GM19372 (cell line): ENCODE results near the gene PPP6R1.

ENCODE experiments used
- ATAC-seq: cut with Tn5 transposase; IDR thresholded peaks from one replicate; pipeline ENCODE4 v1.9.1; 2021; ENCODE audit warnings: mild to moderate bottlenecking, low read depth, moderate library complexity; ENCODE audit not compliant: unreplicated experiment

The PPP6R1 gene

DNA sequence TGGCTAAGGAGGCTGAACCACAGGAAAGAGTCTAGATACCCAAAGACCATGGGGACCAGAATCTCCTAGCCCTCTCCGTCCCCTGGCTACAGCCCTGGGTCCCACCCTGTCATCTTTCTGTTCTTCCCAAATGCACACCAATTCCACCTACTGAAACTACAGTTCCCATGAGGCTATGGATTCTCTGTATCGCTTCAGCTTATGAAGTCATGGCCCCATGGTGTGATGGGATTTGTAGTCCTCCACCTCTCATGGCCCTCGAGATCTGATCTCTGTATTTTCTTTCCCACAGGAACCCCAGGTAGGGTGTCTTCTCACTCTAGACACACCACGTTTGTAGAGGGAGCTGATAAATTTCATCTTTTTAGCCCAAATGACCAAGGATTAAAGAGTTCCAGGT, 61.3 kb downstream of the PPP6R1 start:
- no peak for ATAC-seq

DNA sequence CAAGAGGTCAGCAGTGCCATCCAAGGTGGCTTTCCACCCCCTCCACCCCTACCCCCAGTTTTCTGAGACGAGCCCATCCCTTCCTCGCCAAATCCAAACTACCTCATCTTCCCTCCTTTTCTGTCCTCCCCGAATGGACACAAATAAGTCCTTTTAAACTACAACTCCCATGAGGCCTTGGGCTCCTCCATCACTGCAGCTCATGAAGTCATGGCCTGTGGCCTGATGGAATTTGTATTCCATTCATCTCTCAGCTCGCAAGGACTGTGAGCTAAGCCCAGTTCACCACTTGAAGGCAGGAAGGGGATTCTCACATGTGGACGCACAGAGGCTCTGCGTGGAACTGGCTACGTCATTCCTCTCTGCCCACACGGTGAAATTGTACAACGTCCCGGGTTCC, 62.0 kb downstream of the PPP6R1 start:
- ATAC-seq = no peak

DNA sequence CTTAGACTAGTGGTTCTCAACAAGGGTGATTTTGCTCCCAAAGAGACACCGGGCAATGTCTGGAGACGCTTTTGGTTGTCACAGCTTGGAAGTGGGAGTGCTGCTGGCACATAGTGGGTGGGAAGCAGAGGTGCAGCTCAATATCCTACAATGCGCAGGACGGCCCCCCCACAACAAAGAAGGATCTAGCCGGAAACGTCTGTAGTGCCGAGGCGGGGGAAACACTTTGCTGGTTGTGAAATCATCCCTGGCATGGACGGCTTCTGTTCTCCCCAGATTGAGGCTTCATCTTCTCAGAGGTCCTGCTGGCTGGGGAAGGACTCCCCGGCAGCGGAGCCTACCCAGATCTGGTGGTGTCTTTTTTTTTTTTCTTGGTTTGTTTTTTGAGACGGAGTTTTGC, 65.3 kb downstream of the PPP6R1 start:
- no peak for ATAC-seq

DNA sequence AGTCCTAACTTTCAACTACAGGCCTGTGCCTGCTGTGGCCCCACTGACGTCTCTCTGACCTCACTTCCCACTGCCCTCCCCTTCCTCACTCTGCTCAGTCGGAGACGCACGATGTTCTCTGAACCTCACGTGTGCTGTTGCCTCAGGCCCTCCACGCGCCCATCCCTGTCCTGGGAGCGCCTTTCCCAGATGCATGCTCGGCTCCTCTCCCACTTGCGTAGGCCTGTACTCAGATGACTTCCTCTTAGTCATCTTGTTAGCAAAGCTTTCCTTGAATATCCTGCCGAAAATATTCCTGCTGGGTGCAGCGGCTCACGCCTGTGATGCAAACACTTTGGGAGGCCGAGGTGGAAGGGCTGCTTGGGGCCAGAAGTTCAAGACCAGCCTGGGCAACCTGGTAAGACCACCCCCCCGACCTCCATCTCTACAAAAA, 69.4 kb downstream of the PPP6R1 start:
- no peak for ATAC-seq

DNA sequence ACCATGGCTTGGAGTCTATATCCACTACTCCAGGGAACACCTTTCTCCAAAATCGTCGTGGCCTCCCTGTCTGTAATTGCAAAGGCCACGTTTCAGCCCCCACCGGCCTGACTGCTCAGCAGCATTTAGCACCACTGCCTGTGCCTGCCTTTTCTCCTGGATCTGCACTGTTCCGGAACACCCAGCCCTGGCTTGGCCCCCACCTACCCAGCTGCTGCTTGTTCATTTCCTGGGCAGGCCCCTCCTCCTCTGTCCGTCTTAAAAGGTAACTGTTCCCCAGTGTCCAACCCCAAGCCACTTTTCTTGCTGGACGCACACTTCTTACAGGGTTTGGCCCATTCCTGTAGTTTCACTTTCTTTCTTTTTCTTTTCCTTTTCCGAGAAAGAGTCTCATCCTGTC, 70.2 kb downstream of the PPP6R1 start:
- no peak for ATAC-seq

DNA sequence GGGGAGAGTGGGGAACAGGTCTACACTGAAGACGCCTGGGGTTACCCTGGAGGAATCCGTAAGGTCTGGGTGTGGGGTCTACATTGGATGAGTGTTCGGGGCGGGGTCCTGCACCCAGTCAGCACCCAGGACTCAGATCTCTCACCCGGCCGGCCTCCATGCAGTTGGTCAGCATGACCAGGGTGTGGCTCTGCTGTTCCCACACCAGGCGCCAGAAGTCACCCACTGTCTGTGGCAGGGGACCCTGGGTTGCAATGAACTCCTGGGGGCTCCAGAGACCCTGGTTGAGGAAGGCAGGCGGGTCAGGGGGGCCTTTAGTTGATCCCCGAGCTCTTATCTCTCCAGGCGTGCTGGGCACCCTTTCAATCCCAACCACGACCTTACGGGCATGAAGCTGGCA, 72.7 kb downstream of the PPP6R1 start:
- no peak for ATAC-seq

GRCh38 chr19:55181740-55182139, 77.1 kb downstream of the PPP6R1 start:
- ATAC-seq = no peak
